Prostate gland (tissue), 2 donors: ENCODE data around the gene MVB12B.

ENCODE experiments used
- CTCF ChIP-seq, 4 experiments: fragments of 200-600 bp in 2 of 4; fragments of 450-650 bp in 2 of 4; sonication (generic) in 2 of 4; IDR thresholded peaks; 1 replicate in 3 of 4; 2 replicates in 1 of 4; pipeline ENCODE4 v1.5.1; 2016 to 2019; ENCODE audit warnings: antibody characterized with exemption in 4 of 4, mild to moderate bottlenecking in 2 of 4, moderate library complexity in 2 of 4
- POLR2A ChIP-seq: fragments of 450-650 bp; IDR thresholded peaks from one replicate; pipeline ENCODE4 v1.6.1; 2016; ENCODE audit warnings: antibody characterized with exemption, mild to moderate bottlenecking

GRCh38 chr9:126411225-126411947 is 84.8 kb downstream of the MVB12B start:
- TF ChIP-seq CTCF (IDR thresholded peaks at IDR 0.05) (no peak), POLR2A (no peak)
